SK-N-SH (cell line): ENCODE measurements around the gene ARV1. TPM values are rescaled to one million over a fixed set of nuclear protein-coding genes. Genes with fewer than 3 reads are reported as not detected.

Experiments
- CTCF ChIA-PET: fragments of 300-600, 350-600 bp; formaldehyde crosslinking; extraction: SDS; loops from one replicate; lab custom pipeline; 2021; lab: Yijun Ruan, JAX
- POLR2A ChIA-PET: fragments of 350-600 bp; sonication (Branson Sonifier 250); formaldehyde crosslinking; extraction: SDS; loops from one replicate; lab custom pipeline; 2020; ENCODE audit warnings: antibody characterized with exemption, inconsistent platforms; lab: Yijun Ruan, JAX
- DNase-seq: peaks from one replicate; pipeline ENCODE4 v3.0.0; 2012
- H2AFZ ChIP-seq: fragments of 200-600 bp; sonication (generic); 2 replicates; pipeline ENCODE4 v1.8.1; 2016; ENCODE audit warnings: antibody characterized with exemption, mild to moderate bottlenecking, low read depth
- H3F3A ChIP-seq: fragments of 200-600 bp; sonication (generic); replicated peaks from 2 replicates; pipeline ENCODE3; 2016; ENCODE audit warnings: antibody characterized with exemption, mild to moderate bottlenecking; ENCODE audit not compliant: insufficient read depth
- H3K27ac ChIP-seq, 2 experiments: fragments of 200-500 bp in 1 of 2; fragments of 200-600 bp in 1 of 2; sonication (Bioruptor generic) in 1 of 2; sonication (generic), shearing (Covaris generic) in 1 of 2; 2 replicates each; pipeline versions ENCODE4 v1.5.1 to v1.6.1; 2014 to 2016; ENCODE audit warnings: low read depth in 2 of 2, inconsistent platforms in 1 of 2, low read length in 1 of 2, mild to moderate bottlenecking in 1 of 2, mixed read lengths in 1 of 2
- H3K27me3 ChIP-seq: fragments of 200-600 bp; sonication (generic), shearing (Covaris generic); 2 replicates; pipeline ENCODE4 v1.6.1; 2016; ENCODE audit warnings: mixed run types; ENCODE audit not compliant: insufficient read depth
- H3K36me3 ChIP-seq, 2 experiments: fragments of 200-500 bp in 1 of 2; fragments of 200-600 bp in 1 of 2; sonication (Bioruptor generic) in 1 of 2; sonication (generic) in 1 of 2; replicated peaks in 1 of 2; 2 replicates each; pipeline versions ENCODE3 to v1.5.1; 2014 to 2016; ENCODE audit warnings: low read length in 1 of 2, mild to moderate bottlenecking in 1 of 2; ENCODE audit not compliant: insufficient read depth in 2 of 2, control insufficient read depth in 1 of 2
- H3K4me1 ChIP-seq, 2 experiments: fragments of 200-500 bp in 1 of 2; fragments of 200-600 bp in 1 of 2; sonication (Bioruptor generic) in 1 of 2; sonication (generic), shearing (Covaris generic) in 1 of 2; 2 replicates each; pipeline versions ENCODE4 v1.5.1 to v1.6.1; 2014 to 2016; ENCODE audit warnings: low read depth in 1 of 2, low read length in 1 of 2, mixed run types in 1 of 2; ENCODE audit not compliant: insufficient read depth in 2 of 2, control insufficient read depth in 1 of 2
- H3K4me2 ChIP-seq: fragments of 200-600 bp; sonication (generic), shearing (Covaris generic); 2 replicates; pipeline ENCODE4 v1.6.1; 2017; ENCODE audit warnings: mixed run types
- H3K4me3 ChIP-seq, 2 experiments: fragments of 200-500 bp in 1 of 2; fragments of 200-600 bp in 1 of 2; sonication (Bioruptor generic) in 1 of 2; sonication (generic), shearing (Covaris generic) in 1 of 2; 2 replicates each; pipeline versions ENCODE4 v1.5.1 to v1.8.1; 2014 to 2016; ENCODE audit warnings: low read depth in 2 of 2, inconsistent platforms in 1 of 2, low read length in 1 of 2, mild to moderate bottlenecking in 1 of 2, mixed read lengths in 1 of 2, moderate library complexity in 1 of 2
- H3K79me2 ChIP-seq: fragments of 200-600 bp; sonication (generic); 2 replicates; pipeline ENCODE4 v1.8.1; 2017; ENCODE audit warnings: mild to moderate bottlenecking; ENCODE audit not compliant: insufficient read depth
- H3K9ac ChIP-seq: fragments of 200-600 bp; sonication (generic); 2 replicates; pipeline ENCODE4 v1.6.1; 2017; ENCODE audit warnings: mixed run types
- H3K9me2 ChIP-seq: fragments of 200-600 bp; sonication (generic); 2 replicates; pipeline ENCODE4 v1.6.1; 2017; ENCODE audit warnings: mixed run types
- H3K9me3 ChIP-seq: fragments of 200-600 bp; sonication (generic); 2 replicates; pipeline ENCODE4 v1.6.1; 2017; ENCODE audit warnings: mixed run types, mild to moderate bottlenecking, moderate library complexity
- H4K20me1 ChIP-seq: fragments of 200-600 bp; sonication (generic); 2 replicates; pipeline ENCODE4 v1.6.1; 2017; ENCODE audit warnings: mild to moderate bottlenecking, mixed run types; ENCODE audit not compliant: insufficient read depth
- EP300 ChIP-seq, 2 experiments: IDR thresholded peaks; 2 replicates each; pipeline versions ENCODE4 v1.4.0 to v1.6.1; 2012; ENCODE audit warnings: borderline replicate concordance in 1 of 2, low read depth in 1 of 2, low read length in 1 of 2
- EZH2phosphoT487 ChIP-seq: fragments of 200-600 bp; sonication (generic); IDR thresholded peaks from 2 replicates; pipeline ENCODE4 v1.6.1; 2017; ENCODE audit warnings: low read depth, mixed run types, mild to moderate bottlenecking, antibody characterized with exemption, moderate library complexity, borderline replicate concordance
- FOSL2 ChIP-seq: IDR thresholded peaks from 2 replicates; pipeline ENCODE4 v1.4.0; 2012; ENCODE audit warnings: low read depth, mild to moderate bottlenecking, moderate library complexity, borderline replicate concordance
- FOXJ3 ChIP-seq: sonication (generic); formaldehyde crosslinking; IDR thresholded peaks from 2 replicates; pipeline ENCODE4 v1.5.1; 2020; ENCODE audit warnings: mild to moderate bottlenecking, missing genetic modification reagents
- FOXM1 ChIP-seq: IDR thresholded peaks from 2 replicates; pipeline ENCODE4 v1.4.0; 2012; ENCODE audit warnings: low read depth, mild to moderate bottlenecking
- MEF2A ChIP-seq: IDR thresholded peaks from 2 replicates; pipeline ENCODE4 v1.4.0; 2012; ENCODE audit warnings: low read depth, borderline replicate concordance
- NFIC ChIP-seq: IDR thresholded peaks from 2 replicates; pipeline ENCODE4 v1.4.0; 2012; ENCODE audit warnings: borderline replicate concordance
- NRF1 ChIP-seq: IDR thresholded peaks from 2 replicates; pipeline ENCODE4 v1.6.1; 2012; ENCODE audit warnings: low read depth, mild to moderate bottlenecking, low read length
- RAD21 ChIP-seq: IDR thresholded peaks from 2 replicates; pipeline ENCODE4 v1.6.1; 2012; ENCODE audit warnings: mild to moderate bottlenecking, low read length
- SIN3A ChIP-seq: IDR thresholded peaks from 2 replicates; pipeline ENCODE4 v1.6.1; 2012; ENCODE audit warnings: low read depth, mild to moderate bottlenecking, low read length, moderate library complexity, borderline replicate concordance
- SMC3 ChIP-seq: IDR thresholded peaks from 2 replicates; pipeline ENCODE4 v1.6.1; 2012; ENCODE audit warnings: low read depth, low read length, improper control_type of control experiment
- TCF12 ChIP-seq: IDR thresholded peaks from 2 replicates; pipeline ENCODE4 v1.4.0; 2012
- WGBS: methylation state at CpG from one replicate; pipeline ENCODE4 v1.1.6; 2017; ENCODE audit warnings: low lambda C conversion rate; 5-methylcytosine and 5-hydroxymethylcytosine counted together
- polyA plus RNA-seq, 3 experiments: library from polyadenylated mRNA; depleted of rRNA; stranded (reverse); fragments of >200 nt; gene quantifications; 2 replicates each; pipeline ENCODE4 v1.2.3, GENCODE V29; 2012
- TF ChIP-seq, protein P1 (sequence below): fragments of 200-600 bp; sonication (generic); IDR thresholded peaks from 2 replicates; pipeline ENCODE4 v1.6.1; 2017; ENCODE audit warnings: antibody characterized with exemption, mild to moderate bottlenecking, moderate library complexity
- TF ChIP-seq, protein P2 (sequence below): IDR thresholded peaks from 2 replicates; pipeline ENCODE4 v1.4.0; 2012; ENCODE audit warnings: low read depth
- TF ChIP-seq, protein P3 (sequence below): IDR thresholded peaks from 2 replicates; pipeline ENCODE4 v1.6.1; 2012; ENCODE audit warnings: mild to moderate bottlenecking, low read depth, low read length, moderate library complexity
- TF ChIP-seq, protein P4 (sequence below): IDR thresholded peaks from 2 replicates; pipeline ENCODE4; 2012
- TF ChIP-seq, protein P5 (sequence below): fragments of 150-350 bp; IDR thresholded peaks from 2 replicates; pipeline ENCODE4 v1.6.1; 2016; ENCODE audit warnings: mild to moderate bottlenecking, low read depth, low read length
- TF ChIP-seq, protein P6 (sequence below): fragments of 150-350 bp; IDR thresholded peaks from 2 replicates; pipeline ENCODE4 v1.6.1; 2017; ENCODE audit warnings: antibody characterized with exemption, low read length, low read depth, borderline replicate concordance

The ARV1 gene
- polyA plus RNA-seq, 1 of the 3 experiments (the other 2 are of a cell fraction) = 26.7 TPM

DNA sequence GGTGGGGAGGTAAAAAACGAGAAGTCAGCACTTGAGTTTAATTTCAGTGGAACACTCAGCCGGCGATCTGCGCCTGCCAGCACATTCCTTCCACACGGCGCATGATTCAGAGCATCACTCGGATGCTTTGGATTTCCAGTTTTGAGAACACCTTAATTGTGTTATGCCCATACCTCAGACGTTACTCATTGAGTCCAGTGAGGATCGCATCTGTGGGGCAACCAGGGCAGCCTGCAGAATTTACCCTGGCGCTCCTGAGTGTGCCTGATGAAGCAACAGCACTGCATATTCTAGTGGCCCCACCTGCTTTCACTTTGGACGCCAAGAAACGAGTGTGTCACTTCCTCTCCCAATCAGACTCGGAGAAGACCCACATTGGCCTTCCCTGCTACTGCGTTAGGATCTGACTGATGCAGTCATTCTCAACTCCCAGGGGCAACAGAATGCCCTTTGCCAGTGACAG, 41.3 kb downstream of the ARV1 start:
- no peaks in the 10 kb centered on the region for H4K20me1 ChIP-seq
- H3K4me2 ChIP-seq = no peak overlapping the region
- no peaks in the 10 kb centered on the region for H3F3A ChIP-seq
- H3K9ac ChIP-seq = no peak overlapping the region
- H3K36me3 ChIP-seq = no peaks in the 10 kb centered on the region
- WGBS = 69% methylated on average over 13 of the region's 14 CpGs
- DNase-seq = no peak
- H3K9me2 ChIP-seq = no peaks in the 10 kb centered on the region
- no peak for TF ChIP-seq NFIC
- TF ChIP-seq, protein P1, sequence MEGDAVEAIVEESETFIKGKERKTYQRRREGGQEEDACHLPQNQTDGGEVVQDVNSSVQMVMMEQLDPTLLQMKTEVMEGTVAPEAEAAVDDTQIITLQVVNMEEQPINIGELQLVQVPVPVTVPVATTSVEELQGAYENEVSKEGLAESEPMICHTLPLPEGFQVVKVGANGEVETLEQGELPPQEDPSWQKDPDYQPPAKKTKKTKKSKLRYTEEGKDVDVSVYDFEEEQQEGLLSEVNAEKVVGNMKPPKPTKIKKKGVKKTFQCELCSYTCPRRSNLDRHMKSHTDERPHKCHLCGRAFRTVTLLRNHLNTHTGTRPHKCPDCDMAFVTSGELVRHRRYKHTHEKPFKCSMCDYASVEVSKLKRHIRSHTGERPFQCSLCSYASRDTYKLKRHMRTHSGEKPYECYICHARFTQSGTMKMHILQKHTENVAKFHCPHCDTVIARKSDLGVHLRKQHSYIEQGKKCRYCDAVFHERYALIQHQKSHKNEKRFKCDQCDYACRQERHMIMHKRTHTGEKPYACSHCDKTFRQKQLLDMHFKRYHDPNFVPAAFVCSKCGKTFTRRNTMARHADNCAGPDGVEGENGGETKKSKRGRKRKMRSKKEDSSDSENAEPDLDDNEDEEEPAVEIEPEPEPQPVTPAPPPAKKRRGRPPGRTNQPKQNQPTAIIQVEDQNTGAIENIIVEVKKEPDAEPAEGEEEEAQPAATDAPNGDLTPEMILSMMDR = peak; percentile 22; the same call in 1 of the 2 replicates
- H3K27me3 ChIP-seq = no peaks in the 10 kb centered on the region
- no peaks in the 10 kb centered on the region for H3K79me2 ChIP-seq
- CTCF ChIA-PET = no interaction called here
- H2AFZ ChIP-seq = no peak overlapping the region
- H3K4me1 ChIP-seq = no peaks in the 10 kb centered on the region
- no peak overlapping the region for H3K27ac ChIP-seq
- H3K4me3 ChIP-seq = no peak overlapping the region
- POLR2A ChIA-PET = no interaction called here
- H3K9me3 ChIP-seq = no peaks in the 10 kb centered on the region

DNA sequence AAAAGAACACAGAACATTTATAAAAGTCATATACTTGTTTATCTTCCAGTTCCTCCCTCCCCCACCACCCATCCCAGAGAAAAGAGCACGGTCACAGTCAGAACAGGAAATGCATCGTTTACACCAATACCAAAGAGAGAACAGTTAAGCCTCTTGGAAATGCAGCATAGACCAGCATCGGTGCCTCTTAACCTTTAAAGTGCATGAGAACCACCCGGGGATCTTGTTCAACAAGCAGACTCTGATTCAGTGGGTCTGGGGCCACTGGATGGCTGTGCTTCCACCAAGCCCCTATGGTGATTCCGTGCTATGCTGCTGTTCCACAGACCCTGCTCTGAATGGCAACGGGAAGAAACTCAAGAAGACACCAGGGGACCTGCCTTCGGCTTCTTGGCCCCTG, 41.9 kb downstream of the ARV1 start:
- no peaks in the 10 kb centered on the region for H3K27me3 ChIP-seq
- POLR2A ChIA-PET = no interaction called here
- no peak for TF ChIP-seq SMC3
- TF ChIP-seq FOXJ3 = no peak
- no peak for TF ChIP-seq MEF2A
- TF ChIP-seq TCF12 = no peak
- TF ChIP-seq, protein P2, sequence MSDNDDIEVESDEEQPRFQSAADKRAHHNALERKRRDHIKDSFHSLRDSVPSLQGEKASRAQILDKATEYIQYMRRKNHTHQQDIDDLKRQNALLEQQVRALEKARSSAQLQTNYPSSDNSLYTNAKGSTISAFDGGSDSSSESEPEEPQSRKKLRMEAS = no peak
- TF ChIP-seq FOXM1 = no peak
- TF ChIP-seq, protein P3, sequence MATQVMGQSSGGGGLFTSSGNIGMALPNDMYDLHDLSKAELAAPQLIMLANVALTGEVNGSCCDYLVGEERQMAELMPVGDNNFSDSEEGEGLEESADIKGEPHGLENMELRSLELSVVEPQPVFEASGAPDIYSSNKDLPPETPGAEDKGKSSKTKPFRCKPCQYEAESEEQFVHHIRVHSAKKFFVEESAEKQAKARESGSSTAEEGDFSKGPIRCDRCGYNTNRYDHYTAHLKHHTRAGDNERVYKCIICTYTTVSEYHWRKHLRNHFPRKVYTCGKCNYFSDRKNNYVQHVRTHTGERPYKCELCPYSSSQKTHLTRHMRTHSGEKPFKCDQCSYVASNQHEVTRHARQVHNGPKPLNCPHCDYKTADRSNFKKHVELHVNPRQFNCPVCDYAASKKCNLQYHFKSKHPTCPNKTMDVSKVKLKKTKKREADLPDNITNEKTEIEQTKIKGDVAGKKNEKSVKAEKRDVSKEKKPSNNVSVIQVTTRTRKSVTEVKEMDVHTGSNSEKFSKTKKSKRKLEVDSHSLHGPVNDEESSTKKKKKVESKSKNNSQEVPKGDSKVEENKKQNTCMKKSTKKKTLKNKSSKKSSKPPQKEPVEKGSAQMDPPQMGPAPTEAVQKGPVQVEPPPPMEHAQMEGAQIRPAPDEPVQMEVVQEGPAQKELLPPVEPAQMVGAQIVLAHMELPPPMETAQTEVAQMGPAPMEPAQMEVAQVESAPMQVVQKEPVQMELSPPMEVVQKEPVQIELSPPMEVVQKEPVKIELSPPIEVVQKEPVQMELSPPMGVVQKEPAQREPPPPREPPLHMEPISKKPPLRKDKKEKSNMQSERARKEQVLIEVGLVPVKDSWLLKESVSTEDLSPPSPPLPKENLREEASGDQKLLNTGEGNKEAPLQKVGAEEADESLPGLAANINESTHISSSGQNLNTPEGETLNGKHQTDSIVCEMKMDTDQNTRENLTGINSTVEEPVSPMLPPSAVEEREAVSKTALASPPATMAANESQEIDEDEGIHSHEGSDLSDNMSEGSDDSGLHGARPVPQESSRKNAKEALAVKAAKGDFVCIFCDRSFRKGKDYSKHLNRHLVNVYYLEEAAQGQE = no peak
- TF ChIP-seq, protein P4, sequence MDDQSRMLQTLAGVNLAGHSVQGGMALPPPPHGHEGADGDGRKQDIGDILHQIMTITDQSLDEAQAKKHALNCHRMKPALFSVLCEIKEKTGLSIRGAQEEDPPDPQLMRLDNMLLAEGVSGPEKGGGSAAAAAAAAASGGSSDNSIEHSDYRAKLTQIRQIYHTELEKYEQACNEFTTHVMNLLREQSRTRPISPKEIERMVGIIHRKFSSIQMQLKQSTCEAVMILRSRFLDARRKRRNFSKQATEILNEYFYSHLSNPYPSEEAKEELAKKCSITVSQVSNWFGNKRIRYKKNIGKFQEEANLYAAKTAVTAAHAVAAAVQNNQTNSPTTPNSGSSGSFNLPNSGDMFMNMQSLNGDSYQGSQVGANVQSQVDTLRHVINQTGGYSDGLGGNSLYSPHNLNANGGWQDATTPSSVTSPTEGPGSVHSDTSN = no peak
- TF ChIP-seq EP300 (IDR thresholded peaks at IDR 0.05; ENCODE audit: borderline replicate concordance in 1 of 2, low read depth in 1 of 2, low read length in 1 of 2) = no peak
- no peak for TF ChIP-seq EZH2phosphoT487
- TF ChIP-seq, protein P5, sequence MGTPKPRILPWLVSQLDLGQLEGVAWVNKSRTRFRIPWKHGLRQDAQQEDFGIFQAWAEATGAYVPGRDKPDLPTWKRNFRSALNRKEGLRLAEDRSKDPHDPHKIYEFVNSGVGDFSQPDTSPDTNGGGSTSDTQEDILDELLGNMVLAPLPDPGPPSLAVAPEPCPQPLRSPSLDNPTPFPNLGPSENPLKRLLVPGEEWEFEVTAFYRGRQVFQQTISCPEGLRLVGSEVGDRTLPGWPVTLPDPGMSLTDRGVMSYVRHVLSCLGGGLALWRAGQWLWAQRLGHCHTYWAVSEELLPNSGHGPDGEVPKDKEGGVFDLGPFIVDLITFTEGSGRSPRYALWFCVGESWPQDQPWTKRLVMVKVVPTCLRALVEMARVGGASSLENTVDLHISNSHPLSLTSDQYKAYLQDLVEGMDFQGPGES = no peak
- no peak for TF ChIP-seq FOSL2
- TF ChIP-seq, protein P6, sequence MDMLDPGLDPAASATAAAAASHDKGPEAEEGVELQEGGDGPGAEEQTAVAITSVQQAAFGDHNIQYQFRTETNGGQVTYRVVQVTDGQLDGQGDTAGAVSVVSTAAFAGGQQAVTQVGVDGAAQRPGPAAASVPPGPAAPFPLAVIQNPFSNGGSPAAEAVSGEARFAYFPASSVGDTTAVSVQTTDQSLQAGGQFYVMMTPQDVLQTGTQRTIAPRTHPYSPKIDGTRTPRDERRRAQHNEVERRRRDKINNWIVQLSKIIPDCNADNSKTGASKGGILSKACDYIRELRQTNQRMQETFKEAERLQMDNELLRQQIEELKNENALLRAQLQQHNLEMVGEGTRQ = no peak
- TF ChIP-seq RAD21 = no peak
- TF ChIP-seq NRF1 = no peak
- TF ChIP-seq SIN3A = no peak

More for the DNA sequence above, 41.9 kb downstream of the ARV1 start:
- no peak overlapping the region for H3K9ac ChIP-seq
- no peaks in the 10 kb centered on the region for H3K4me1 ChIP-seq
- H3F3A ChIP-seq = no peaks in the 10 kb centered on the region
- WGBS = 82% methylated on average over 7 of the region's 7 CpGs
- no peaks in the 10 kb centered on the region for H3K9me2 ChIP-seq
- H3K4me3 ChIP-seq = no peak overlapping the region
- no peak for DNase-seq
- no peaks in the 10 kb centered on the region for H3K36me3 ChIP-seq
- H3K27ac ChIP-seq = no peak overlapping the region
- H2AFZ ChIP-seq = no peak overlapping the region
- no peaks in the 10 kb centered on the region for H3K9me3 ChIP-seq
- no peaks in the 10 kb centered on the region for H4K20me1 ChIP-seq
- no peaks in the 10 kb centered on the region for H3K79me2 ChIP-seq
- CTCF ChIA-PET = no interaction called here
- no peak overlapping the region for H3K4me2 ChIP-seq
